ENCODE results near the gene TIMM17A. TPM values are rescaled to one million over a fixed set of nuclear protein-coding genes. Genes with fewer than 3 reads are reported as not detected.

TIMM17A gene
- total RNA-seq, 6 experiments from 2014 or later: 26.5 to 44.1 (median 38.1) TPM

DNA sequence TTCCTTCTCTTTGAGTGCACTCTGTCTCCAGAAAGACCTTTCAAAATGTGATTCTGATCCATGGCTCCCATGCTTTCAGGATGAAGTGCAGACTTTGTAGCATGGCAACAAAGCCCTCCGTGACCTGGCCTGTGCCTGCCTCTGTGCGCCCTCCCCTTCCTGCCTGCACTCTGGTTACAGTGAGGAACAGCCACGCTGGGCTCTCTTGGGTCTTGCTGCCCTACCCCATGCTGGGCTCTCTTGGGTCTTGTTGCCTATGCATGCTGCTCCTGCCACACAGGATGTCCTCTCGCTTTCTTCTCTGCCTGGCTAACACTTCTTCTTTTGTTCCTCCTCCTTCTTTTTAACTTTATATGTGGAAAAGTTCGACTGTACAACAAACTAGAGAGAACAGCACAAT lies 37.0 kb upstream of the TIMM17A start:
- no peak for TF ChIP-seq CTCF (IDR thresholded peaks at IDR 0.05)
- no peak for TF ChIP-seq POLR2A (IDR thresholded peaks at IDR 0.05)
- 61% methylated on average over 3 of the region's 5 CpGs for WGBS (ENCODE audit: insufficient coverage, low coverage, low lambda C conversion rate, missing lambda C conversion rate)

GRCh38 chr1:201921952-201922558 lies 33.2 kb upstream of the TIMM17A start:
- ATAC-seq (no peak), DNase-seq (no peak)
- no peaks in the 10 kb centered on the region for H3K9me3 ChIP-seq
- no peaks in the 10 kb centered on the region for H3K27me3 ChIP-seq
- no peak overlapping the region for H3K27ac ChIP-seq
- no peak overlapping the region for H3K4me3 ChIP-seq
- TF ChIP-seq CTCF (IDR thresholded peaks at IDR 0.05) (no peak), POLR2A (IDR thresholded peaks at IDR 0.05) (no peak)
- intact Hi-C loops (cut with DNase I): no loop called here
- H3K4me1 ChIP-seq: no peaks in the 10 kb centered on the region
- WGBS (ENCODE audit: insufficient coverage, low coverage, low lambda C conversion rate, missing lambda C conversion rate): 76% methylated on average over 3 of the region's 3 CpGs
- H3K36me3 ChIP-seq: no peaks in the 10 kb centered on the region

More for the DNA sequence above, 37.0 kb upstream of the TIMM17A start:
- intact Hi-C loops (cut with DNase I): no loop called here
- Histone ChIP-seq H3K4me3 (no peak overlapping the region), H3K36me3 (no peaks in the 10 kb centered on the region), H3K27me3 (no peaks in the 10 kb centered on the region), H3K9me3 (no peaks in the 10 kb centered on the region), H3K27ac (no peak overlapping the region), H3K4me1 (no peaks in the 10 kb centered on the region)
- ATAC-seq: no peak
- DNase-seq: no peak

GRCh38 chr1:201925301-201925567 lies 30.1 kb upstream of the TIMM17A start:
- Histone ChIP-seq H3K27ac (no peak overlapping the region), H3K4me3 (no peak overlapping the region), H3K4me1 (no peaks in the 10 kb centered on the region), H3K36me3 (no peaks in the 10 kb centered on the region), H3K27me3 (no peaks in the 10 kb centered on the region), H3K9me3 (no peaks in the 10 kb centered on the region)
- TF ChIP-seq CTCF (IDR thresholded peaks at IDR 0.05) (no peak), POLR2A (IDR thresholded peaks at IDR 0.05) (no peak)
- DNase-seq (no peak), ATAC-seq (no peak)
- intact Hi-C loops (cut with DNase I): no loop called here
- WGBS (ENCODE audit: insufficient coverage, low coverage, low lambda C conversion rate, missing lambda C conversion rate): 67% methylated on average over 2 of the region's 2 CpGs

DNA sequence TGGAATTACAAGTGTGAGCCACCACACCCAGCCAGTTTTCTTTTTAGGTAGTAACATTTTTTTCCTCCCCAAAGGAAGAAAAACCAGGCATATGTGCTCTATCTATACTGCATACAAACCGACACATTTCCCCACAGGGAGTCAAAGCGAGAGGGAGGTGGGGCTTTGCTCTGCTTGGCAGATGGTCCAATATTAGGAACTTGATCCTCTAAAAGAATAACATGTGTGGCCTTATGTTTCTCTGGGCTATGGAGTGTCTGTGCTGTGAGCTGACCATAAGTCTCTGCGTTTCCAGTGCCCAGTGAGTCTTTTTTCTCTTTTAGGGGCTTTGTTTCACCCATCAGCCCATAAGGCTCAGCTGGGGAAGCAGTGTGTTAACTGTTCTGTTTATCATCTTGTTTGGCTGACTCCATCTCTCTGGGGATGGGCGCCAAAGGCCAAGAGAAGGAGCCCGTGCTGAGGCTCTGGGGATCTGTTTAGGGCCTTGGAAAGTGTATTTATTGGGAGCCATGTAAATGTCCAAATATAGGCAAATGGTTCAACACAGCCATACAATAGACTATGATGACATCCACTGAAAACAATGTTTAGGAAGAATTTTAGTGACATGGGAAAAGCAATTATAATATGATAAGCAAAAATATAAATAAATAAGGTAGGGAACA lies 29.2 kb upstream of the TIMM17A start:
- no peaks in the 10 kb centered on the region for H3K27me3 ChIP-seq
- H3K4me1 ChIP-seq: no peaks in the 10 kb centered on the region
- no peaks in the 10 kb centered on the region for H3K9me3 ChIP-seq
- DNase-seq (no peak), ATAC-seq (no peak)
- H3K4me3 ChIP-seq: no peak overlapping the region
- H3K27ac ChIP-seq: no peak overlapping the region
- WGBS (ENCODE audit: insufficient coverage, low coverage, low lambda C conversion rate, missing lambda C conversion rate): 80% methylated on average over 5 of the region's 5 CpGs
- no peaks in the 10 kb centered on the region for H3K36me3 ChIP-seq
- TF ChIP-seq CTCF (IDR thresholded peaks at IDR 0.05): no peak
- no peak for TF ChIP-seq POLR2A (IDR thresholded peaks at IDR 0.05)
- intact Hi-C loops (cut with DNase I): no loop called here
